Pulmonary artery endothelial cell (primary cell): ENCODE measurements around the gene TJP3. TPM values are rescaled to one million over a fixed set of nuclear protein-coding genes. Genes with fewer than 3 reads are reported as not detected.

Experiments
- DNase-seq: peaks from one replicate; pipeline ENCODE4 v3.0.0-alpha.2; 2011; ENCODE audit warnings: low read depth, low spot score
- total RNA-seq: library from RNA; depleted of rRNA; stranded (reverse); fragments of >200 nt; gene quantifications from 2 replicates; pipeline ENCODE4 v1.2.3, GENCODE V29; 2014

The TJP3 gene
- total RNA-seq, 1 donor from 2014 or later, result not detected

DNA sequence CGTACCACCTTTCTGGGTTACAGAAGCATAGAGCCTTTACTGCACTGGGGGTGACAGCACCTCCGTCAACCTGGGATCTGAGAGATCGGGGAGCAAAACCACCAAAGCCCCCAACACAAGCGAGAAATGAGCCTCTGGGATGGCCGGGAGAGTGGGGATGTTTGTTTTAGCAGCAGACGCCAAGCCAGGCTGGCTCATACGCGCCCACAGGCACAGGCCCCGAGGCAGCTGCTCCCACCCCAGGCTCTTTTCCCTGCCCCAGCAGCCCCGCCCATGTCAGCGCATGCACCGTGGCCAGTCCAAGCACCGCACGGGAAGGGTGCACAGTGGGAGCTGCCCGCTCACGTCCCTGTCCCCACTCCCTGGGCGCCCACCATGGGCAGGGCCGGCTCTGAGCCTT is 16.5 kb upstream of the TJP3 start:
- DNase-seq, result no peak

DNA sequence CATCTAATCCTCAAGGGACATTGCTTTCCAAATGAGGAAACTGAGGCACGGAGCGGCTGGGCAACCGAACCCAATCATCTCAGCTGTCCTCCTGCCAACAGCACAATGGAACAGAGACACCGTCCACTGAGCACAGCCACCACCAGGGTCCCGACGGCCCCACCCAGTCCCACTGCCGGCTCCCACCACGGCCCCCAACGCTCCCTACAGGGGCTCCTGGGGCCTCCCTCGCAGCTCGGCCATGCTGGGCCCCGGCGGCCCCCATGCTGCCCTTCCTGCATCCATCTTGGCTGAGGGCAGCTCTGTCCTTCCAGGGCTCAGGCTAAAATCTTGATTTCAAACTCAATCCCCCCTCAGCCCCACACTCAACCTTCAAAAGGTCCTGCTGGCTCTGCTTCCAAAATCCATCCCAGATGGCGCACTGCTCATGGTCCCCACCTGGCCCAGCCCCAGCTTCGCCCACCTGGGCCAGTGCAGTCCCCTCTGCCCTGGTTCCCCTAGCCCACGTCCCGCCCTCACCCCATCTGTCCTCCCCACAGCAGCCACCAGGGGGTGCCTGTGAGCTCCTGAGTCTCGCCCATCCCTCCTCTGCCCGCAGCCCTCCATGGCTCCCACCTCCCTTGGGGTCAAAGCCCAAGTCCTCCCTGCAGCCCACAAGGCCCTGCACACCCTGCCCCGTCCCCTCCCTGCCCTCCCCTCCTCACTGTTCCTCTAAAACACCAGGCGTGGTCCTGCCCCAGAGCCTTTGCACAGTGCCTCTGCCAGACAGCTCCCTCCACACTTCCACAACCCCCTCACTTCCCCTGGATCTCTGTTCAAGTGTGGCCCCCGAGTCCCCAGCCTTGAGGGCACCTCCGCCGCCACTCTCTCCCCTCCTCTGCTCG is 15.8 kb upstream of the TJP3 start:
- no peak for DNase-seq

DNA sequence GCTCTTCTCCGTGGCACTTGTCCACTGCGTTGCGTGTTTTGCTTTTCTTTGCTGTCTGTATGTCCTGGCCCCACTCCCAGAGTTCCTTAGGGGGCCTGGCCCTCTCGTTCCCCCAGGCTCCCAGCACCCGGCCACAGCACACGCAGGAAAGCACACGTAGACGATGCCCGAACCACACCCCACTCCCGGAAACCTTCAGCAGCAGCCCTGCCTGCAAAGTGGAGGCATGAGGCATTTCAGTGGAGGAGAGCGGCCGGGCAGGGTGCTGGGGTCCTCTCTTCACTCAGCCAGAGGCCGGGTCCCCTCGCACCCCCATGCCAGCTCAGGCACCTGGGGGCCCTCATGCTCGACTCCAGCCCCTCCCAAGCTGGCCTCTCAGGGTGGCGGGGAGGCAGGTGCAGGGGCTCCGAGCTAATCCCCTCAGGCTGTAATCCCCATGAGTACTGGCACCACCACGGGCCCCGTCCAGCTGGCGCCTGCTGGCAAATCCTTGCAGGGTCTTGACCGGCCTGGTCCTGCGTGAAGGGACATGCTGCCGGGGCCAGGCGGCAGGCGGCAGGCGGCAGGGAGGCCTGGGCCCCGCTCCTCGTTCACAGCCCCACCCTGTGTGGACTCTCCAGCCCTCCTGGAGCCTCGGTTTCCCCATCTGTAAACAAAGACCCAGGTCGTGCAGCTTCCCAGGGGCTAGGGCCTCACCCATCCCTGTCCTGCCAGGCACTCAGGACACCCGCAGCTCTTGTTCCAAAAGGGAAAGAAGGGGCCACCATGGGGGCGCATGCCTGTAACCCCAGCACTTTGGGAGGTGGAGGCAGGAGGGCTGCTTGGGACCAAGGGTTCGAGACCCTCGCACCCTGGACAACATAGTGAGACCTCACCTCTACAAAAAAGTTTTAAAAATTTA is 14.9 kb upstream of the TJP3 start:
- no peak for DNase-seq

DNA sequence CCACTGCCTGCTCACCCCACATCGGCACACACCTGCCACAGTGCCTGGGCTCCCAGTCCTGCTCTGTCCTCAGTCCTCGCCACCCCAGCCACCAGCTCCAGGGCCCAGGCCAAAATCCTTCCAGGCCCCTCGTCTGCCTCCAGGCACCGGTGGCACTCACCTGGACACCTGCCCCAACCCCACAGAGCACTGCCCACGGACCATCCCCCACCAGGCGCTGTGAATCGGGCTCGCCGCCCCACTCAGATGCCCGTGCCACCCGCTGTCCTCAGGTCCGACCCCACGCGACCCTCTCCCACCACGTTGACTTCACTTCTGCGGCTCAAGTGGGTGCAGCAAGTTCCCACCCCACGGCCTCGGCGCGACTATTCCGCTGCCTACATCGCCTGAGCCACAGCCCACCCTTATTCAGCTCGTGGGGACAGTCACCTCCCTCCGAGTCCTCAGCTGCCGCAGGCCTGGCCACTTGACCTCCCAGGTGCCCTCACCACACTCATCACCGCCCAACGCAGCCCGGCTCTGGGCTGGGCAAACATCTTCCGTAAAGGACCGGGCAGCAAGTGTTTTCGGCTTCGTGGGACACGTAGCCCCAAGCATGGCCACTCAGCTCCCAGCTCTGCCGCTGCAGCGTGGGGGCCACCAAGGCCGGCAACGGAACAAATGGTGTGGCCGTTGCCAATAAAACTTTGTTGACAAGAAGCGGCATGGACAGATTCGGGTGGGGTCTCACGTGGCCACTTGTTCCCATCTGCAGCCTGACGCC is 13.6 kb upstream of the TJP3 start:
- DNase-seq, result no peak

DNA sequence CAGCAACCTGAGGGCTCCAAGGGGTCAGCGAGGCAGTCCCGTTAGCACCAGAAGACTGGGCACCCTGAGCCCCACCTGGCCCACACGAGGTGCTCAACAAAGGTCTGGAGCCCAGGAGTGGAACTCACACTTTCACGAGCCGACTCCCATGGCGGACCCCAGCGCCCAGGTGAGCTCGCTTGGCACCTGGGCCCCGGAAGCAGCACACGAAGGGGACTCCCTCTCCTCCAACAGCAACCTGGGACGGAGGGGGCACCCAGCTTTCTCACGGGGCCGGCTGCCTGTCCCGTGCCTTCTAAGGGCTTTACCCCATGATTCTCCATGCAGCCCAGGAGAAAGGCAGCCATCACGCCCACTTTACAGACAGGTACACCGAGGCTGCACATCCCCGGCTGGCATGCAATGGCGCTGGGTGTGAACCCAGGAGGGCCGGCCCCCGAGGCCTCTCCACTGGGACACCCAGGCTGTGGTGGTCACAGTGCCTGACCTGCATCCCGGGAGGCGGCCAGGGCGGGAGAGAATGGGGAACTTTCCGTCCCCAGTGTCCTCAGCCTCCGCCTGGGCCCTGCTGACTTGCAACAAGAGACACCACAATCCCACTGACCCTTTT is 13.0 kb upstream of the TJP3 start:
- no peak for DNase-seq

DNA sequence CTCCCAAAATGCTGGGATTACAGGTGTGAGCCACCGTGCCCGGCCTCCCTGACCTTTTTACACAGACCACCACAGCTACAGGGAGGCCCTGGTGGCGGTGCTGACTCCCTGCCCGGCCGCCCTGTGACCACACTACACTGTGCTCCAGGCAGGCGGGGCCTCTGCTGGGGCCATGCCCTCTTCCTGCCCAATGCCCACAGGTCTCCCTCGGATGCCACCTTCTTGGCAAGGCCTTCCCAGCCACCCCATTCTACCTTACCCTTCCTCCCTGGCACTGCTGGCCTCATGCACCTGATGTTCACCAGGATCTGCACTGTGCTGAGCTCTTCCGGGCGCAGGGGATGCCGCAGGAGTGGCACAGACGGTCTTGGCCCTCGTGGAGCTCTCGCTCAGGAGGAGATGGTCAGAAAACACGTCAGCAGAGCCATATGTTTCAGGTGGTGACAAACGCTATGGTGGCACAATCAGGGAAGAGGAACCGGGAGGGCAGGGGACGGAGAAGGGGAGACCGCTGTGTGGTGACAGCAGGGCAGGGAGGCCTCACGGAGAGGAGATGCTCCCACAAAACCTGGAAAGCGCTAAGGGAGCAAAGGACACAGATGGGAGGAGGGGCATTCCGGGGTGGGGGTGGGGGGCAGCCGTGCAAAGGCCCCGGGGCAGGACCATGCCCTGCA is 12.1 kb upstream of the TJP3 start:
- DNase-seq, result no peak

DNA sequence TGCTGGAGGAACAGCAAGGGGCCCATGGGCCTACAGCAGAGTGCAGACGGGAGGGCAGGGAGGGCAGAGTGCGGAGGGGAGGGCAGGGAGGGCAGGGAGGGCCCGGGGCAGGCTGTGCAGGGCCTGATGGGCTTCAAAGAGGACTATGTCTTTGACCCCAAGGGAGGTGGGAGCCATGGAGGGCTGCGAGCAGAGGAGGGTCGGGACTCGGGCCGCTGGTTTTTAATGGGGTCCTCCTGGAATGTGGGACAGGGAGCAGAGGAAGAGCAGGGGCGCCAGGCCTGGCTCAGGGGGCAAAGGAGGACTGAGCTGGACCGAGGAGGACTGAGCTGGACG is 11.6 kb upstream of the TJP3 start:
- no peak for DNase-seq

DNA sequence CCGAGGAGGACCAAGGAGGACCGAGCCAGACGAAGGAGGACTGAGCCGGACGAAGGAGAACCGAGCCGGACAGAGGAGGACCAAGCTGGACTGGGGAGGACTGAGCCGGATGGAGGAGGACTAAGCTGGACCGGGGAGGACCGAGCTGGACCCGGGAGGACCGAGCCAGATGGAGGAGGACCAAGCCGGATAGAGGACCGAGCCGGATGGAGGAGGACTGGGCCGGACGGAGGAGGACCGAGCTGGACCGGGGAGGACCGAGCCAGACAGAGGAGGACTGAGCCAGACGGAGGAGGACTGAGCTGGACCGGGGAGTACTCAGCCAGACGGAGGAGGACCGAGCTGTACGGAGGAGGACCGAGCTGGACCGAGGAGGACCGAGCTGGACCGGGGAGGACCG is 11.1 kb upstream of the TJP3 start:
- no peak for DNase-seq

DNA sequence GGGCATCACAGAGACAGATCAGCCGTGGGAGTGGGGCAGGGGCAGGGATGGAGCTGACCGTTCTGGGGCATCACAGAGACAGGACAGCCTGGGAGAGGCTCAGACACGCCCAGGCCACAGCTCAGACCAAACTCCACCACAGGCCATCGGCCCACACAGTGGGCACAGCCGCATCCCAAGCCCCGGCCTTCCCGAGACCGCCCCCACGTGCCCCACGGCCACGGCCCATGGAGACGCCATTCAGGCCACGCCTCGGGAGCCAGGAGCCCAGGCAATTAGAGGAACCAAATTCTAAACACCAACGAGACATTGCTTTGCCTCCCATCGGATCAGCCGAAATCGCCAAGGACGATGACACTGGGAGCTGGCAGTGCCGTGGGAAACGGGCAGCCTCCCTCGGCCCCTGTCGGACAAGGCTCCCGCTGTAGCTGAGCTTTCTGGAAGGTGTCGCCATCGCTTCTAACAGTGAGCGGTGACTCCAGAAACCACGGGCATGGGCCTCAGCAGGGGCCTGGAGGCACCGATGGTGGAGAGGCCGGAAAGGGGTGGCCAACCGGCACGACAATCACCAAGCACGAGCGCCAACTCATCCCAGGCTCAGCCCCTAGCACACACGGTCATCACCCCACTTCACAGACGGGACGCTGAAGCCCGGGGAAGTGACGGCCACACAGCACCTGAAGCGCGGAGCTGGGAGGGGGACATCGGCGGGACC is 10.4 kb upstream of the TJP3 start:
- DNase-seq, result no peak

DNA sequence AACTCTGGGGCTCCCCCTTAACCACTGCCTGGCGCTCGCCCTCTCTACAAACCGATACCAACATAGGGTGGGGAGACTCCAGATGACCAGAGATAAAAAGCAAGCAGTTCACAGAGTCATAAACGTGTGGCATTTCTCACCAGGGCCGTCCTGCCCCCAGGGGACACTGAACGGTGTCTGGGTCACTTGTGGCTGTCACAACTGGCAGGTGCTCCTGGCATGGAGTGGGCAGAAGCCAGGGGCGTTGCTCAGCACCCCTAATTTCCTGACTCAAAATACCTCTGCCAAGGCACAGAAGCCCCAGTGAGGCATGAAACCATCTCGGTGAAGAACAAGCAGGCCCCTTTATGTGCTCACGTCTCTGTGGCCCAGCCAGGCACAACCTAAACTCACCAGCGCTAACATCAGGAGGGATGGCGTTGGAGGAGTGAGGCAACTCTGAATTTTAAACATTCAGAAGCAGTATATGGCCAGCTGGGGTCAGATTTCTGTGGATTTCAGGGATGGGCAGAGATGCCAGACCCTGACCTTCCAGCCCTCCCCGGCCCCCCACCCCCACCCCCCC is 9.7 kb upstream of the TJP3 start:
- DNase-seq, result no peak

DNA sequence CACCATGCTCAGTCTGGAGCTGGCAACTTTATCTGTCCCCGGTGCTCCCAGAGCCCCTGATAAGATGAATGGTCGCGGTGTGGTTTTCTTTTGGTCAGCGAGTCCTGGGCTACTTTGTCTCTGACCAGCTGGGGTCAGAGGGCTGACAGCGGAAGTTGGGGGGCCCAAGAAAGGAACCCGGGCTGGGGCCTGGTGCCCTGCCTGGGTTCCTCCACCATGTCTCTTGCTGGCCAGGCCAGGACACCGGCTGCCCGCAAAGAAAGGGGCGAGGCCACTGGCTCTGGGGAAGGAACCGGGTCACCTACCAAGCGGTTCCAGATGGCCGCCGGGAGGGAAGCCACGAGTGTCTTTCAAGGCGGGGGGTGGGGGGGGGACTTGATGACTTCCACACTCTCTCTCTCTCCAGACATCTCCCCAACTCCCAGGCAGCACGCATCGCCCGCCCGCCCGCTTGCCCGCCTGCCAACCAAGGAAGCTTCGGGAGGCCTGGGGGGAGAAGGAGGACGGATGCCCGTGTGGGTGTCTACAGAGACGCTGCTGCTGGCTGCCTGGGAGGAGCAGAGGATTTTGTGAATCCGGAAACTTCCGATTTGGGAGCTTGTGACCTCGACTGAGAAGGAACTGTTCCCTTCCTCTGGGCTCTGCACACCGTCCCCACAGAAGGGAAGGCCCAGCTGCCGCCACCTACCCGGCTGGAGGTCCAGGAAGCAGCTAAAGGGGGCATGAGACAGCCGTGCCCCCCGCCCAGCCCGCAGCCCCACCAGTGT is 9.0 kb upstream of the TJP3 start:
- no peak for DNase-seq

DNA sequence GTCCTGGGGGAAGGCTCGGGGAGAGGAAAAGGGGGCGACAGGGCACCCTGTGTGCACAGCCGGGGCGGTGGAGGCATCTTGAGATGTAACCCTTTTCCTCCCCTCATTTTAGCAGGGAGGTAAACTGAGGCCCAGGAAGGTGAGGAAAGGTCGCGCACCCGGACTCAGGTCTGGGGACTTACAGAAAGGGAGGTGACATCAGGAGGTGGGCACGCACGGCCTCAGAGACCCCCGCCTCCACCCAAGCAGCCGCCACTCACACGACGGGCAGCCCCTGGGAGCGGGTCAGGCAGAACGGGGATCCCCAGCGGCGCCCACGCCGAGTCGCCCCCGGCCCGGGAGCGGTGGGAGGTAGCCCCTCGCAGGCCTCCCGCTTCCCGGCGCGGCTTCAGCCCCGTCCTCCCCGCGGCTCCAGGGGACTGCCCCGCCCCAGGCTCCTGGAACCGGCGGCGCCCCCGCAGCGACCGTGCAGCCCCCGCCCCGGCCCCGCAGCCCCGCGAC is 8.4 kb upstream of the TJP3 start:
- no peak for DNase-seq

DNA sequence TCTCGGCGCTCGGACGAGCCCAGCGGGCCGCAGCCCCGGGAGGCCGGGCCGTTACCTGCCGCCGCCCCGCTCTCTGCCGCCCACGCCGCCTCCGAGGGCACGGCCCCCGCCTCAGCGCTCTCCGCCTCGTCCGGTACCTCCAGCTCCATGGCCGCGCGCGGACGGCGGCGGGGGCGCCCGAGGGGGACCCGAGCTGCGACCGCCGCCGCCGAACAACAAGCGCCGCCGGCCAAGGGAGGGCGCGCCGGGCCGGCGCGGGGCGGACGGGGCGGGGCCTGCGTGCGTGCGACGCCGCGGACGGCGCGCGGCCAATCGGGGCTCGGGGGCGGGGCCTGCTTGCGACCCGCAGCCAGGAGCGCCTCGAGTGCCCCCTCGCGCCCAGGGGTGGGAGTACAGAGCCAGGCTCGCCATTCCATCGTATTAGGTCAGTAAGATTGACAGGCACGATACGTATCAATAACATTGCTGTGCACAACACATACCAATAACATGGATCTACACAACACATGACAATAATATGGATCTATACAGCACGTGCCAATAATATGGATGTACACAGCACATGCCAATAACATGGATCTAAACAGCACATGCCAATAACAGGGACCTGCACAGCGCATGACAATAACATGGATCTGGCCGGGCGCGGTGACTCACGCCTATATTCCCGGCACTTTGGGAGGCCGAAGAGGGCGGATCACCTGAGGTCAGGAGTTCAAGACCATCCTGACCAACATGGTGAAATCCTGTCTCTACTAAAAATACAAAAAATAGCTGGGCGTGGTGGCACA is 7.7 kb upstream of the TJP3 start, which contains the start of gene PIP5K1C:
Gene PIP5K1C (minus strand): TSS at position 227 of the 791 bp plus-strand sequence. CDS start 78 bp downstream, at position 149.
- DNase-seq, result peak; percentile 50

DNA sequence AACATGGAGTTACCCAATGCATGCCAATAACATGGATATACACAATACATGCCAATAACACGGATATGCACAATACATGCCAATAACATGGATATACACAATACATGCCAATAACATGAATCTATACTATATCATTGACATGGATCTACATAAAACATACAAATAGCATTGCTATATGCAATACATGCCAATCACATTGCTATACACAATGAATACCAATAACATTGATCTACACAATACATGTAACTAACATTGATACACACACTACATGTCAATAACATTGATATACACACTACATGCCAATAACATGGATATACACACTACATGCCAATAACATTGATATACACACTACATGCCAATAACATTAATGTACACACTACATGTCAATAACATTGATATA is 7.0 kb upstream of the TJP3 start:
- no peak for DNase-seq

DNA sequence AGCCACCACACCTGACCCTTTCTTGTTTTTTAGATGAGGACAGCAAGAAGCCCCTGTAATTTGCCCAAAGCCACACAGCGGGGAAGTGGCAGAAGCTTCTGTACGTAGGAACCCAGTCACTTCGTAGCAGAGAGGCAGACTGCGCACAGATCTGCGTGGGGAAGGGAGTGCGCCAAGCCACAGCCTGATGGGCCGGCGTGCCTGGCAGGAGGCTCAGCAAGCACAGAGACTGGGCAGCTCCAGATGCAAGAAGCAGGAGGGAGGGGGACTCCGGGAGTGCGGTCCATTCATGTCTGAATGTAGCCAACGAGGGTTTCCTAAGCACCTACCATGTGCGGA is 347 bp upstream of the TJP3 start:
- DNase-seq, result no peak

DNA sequence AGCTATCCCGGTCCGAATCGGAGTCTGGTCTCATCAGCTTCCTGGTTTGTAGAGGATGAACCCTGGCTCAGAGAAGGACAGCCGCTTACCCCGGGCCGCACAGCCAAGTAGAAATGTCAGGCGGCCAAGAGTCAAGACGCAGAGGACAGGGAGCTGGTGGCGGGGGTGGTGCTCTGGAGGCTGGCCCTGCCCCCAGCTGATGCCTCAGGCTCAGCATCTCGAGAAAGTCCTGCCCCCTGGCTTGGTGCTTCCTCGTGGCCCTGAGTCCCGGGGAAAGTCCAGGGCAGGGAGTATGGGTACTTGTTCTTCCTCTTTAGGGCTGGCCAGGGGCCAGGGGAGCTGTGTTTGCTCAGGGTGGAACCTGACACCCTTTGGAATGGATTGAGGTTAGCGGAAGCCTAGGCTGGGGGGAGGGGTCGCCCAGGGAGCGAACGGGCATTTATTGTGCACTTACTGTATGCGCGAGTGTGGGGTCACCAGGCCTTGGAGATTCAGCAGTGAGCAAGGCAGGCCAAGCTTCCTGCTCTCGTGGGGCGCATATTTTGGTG is 2.2 kb downstream of the TJP3 start:
- DNase-seq, result no peak

DNA sequence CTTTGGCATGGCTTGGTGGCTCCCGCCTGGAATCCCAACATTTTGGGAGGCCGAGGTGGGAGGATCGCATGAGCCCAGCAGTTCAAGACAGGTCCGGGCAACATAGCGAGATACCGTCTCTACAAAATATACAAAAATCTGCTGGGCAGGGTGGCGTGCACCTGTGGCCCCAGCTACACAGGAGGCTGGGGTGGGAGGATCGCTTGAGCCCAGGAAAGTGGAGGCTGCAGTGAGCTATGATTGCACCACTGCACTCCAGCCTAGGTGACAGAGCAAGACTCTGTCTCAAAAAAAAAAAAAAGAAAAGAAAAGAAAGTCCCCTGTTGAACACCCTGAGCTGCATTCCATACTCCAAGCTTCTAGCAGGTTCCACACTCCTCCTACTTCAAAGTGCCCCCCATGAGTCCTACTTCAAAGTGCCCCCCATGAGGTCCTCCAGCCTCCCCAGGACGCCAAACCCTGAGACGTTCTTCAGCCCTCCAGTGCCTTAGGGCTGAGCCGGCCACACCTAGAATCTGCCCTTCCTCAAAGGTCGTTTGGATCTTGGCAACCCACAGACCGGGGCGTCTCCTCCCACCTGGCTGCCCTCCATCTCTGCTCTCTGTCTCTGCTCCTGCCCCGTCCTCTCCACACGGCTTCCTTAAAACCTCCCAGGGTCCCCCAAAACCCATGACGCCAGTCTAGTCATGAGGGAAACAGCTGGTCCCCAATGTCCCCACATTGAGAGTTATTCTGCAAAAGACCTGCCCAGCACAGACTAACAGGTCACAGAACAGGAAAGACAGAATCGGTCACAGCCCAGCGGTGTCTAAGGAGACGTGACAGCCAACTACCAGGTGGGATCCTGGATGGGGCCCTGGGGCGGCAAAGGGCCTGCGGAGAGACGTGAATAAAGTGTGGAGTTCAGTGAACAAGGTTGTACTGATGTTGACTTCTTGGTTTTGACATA is 4.8 kb downstream of the TJP3 start:
- no peak for DNase-seq
